Activated B cell treated with CpG ODN at 0.5 μM for 24 hours (primary cell): ENCODE measurements around the gene COL4A1. TPM values are rescaled to one million over a fixed set of nuclear protein-coding genes. Genes with fewer than 3 reads are reported as not detected.

ENCODE experiments used
- ATAC-seq: fragments of 200-7000 bp; cut with Tn5 transposase; one replicate; pipeline ENCODE4 v1.10.0; 2021; ENCODE audit warnings: low read depth, mild to moderate bottlenecking, moderate library complexity
- CTCF ChIA-PET: fragments of 350-600 bp; sonication (Branson Sonifier 250); formaldehyde crosslinking; loops from one replicate; lab custom pipeline; 2021; ENCODE audit warnings: antibody characterized with exemption; lab: Charles Lee
- POLR2A ChIA-PET: fragments of 350-600 bp; sonication (Branson Sonifier 250); formaldehyde crosslinking; loops from one replicate; lab custom pipeline; 2021; ENCODE audit warnings: antibody characterized with exemption; lab: Charles Lee
- DNase-seq: peaks from one replicate; pipeline ENCODE4 v3.0.0; 2022
- H3K27ac Mint-ChIP-seq: one replicate; pipeline ENCODE4 v1.8.0; 2020; ENCODE audit warnings: mixed read lengths
- H3K27me3 Mint-ChIP-seq: one replicate; pipeline ENCODE4 v1.8.0; 2021; ENCODE audit warnings: mixed read lengths
- H3K36me3 Mint-ChIP-seq: one replicate; pipeline ENCODE4 v1.8.0; 2021; ENCODE audit warnings: low read depth, mixed read lengths
- H3K4me1 Mint-ChIP-seq: one replicate; pipeline ENCODE4 v1.8.0; 2021; ENCODE audit warnings: mixed read lengths
- H3K4me3 Mint-ChIP-seq: one replicate; pipeline ENCODE4 v1.8.0; 2020; ENCODE audit warnings: mild to moderate bottlenecking, mixed read lengths
- H3K9me3 Mint-ChIP-seq: one replicate; pipeline ENCODE4 v1.8.0; 2020; ENCODE audit warnings: mixed read lengths
- intact Hi-C: fragments of 100-400 bp; cut with micrococcal nuclease; formaldehyde crosslinking; loops from one replicate; pipeline ENCODE4 v1.15.1; 2024
- total RNA-seq: library from RNA; stranded (reverse); gene quantifications from 2 replicates; pipeline ENCODE4 v1.2.3, GENCODE V29; 2022
- TF ChIP-seq, protein P1 (sequence below): fragments of 200-600 bp; IDR thresholded peaks from one replicate; pipeline ENCODE4 v1.8.0; 2022; ENCODE audit warnings: antibody characterized with exemption, mild to moderate bottlenecking

Gene COL4A1
- total RNA-seq, 1 donor from 2014 or later = not detected

DNA sequence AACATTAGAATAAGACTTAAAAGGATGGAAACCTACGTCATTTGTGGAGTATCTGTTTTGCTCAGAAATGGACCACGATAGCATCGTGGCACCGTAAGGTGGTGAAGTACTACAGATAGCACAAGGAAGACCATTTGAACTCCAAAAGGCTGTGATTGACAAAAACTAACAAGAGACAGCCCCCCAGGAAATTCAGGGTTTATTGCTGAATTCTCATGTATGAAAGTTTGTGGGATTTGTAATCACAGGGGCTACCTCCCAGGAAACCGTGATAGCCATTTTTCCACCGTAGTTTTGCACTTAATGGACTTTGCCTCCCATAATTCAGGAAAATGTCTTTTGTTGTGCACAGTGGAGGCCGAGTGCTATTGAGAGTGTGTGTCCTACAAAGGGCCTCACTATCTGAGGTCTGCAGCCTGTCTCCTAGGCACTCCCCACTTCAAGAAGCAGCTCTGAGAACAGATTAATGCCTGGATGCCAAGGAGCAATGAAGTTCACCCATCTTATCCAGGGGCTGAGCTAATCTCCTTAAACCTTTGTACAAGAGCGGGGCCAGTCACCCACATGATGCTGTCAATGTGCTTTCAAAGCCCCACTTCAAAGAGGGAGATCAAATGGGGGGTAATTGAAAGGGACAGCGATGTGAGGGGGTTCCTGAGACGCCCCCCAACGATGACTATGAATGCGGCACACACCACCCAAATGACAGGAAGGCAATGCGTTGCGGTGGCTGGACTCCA is 182.6 kb downstream of the COL4A1 start:
- TF ChIP-seq, protein P1, sequence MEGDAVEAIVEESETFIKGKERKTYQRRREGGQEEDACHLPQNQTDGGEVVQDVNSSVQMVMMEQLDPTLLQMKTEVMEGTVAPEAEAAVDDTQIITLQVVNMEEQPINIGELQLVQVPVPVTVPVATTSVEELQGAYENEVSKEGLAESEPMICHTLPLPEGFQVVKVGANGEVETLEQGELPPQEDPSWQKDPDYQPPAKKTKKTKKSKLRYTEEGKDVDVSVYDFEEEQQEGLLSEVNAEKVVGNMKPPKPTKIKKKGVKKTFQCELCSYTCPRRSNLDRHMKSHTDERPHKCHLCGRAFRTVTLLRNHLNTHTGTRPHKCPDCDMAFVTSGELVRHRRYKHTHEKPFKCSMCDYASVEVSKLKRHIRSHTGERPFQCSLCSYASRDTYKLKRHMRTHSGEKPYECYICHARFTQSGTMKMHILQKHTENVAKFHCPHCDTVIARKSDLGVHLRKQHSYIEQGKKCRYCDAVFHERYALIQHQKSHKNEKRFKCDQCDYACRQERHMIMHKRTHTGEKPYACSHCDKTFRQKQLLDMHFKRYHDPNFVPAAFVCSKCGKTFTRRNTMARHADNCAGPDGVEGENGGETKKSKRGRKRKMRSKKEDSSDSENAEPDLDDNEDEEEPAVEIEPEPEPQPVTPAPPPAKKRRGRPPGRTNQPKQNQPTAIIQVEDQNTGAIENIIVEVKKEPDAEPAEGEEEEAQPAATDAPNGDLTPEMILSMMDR = no peak
- Mint-ChIP-seq H3K27ac (no peak overlapping the region), H3K4me3 (no peak overlapping the region), H3K36me3 (no peaks in the 10 kb centered on the region), H3K27me3 (peaks cover 19% of the 10 kb centered on the region), H3K9me3 (no peaks in the 10 kb centered on the region), H3K4me1 (no peaks in the 10 kb centered on the region)
- intact Hi-C loops = no loop called here
- ChIA-PET CTCF (no interaction called here), POLR2A (no interaction called here)
- DNase-seq = no peak
- ATAC-seq = no peak

DNA sequence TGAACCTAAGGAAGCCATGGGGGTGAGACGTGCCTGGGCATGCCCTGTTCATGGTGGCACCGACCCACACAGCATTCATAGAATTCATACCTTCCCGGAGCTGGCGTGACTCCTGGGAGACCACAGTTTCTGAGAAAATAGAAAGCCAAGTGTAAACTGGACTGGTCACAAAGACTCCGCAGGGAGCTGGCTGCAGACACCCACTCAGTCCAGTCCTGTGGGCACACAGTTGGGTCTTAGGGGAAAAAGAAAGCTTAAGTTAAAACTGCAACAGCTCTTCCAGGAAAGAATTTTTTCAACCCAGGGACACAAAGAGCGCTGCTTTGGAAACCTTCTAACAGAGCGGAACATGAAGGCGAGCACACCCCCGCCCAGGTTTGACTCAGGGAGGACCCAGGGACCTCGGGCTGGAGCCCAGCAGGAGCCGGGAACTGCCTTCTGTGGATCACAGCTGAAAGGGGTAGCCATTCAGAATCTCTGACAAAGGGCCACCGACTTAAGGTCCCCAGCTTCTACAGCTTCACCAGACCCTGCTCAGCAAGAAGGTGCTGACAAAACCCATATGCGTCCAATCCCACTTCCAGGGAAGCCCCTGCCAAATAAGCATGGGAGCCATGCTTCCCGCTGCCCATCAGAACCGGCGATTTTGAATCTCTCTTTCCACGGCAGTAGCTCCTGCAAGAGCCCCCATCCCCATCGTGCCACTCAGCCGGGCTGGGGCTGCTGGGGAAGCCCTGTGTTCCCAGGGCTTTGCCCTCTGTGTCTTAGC is 183.7 kb downstream of the COL4A1 start:
- ChIA-PET POLR2A (no interaction called here), CTCF (no interaction called here)
- no peak for ATAC-seq
- H3K4me1 Mint-ChIP-seq = no peaks in the 10 kb centered on the region
- intact Hi-C loops = no loop called here
- H3K4me3 Mint-ChIP-seq = no peak overlapping the region
- no peaks in the 10 kb centered on the region for H3K36me3 Mint-ChIP-seq
- no peak for DNase-seq
- no peak overlapping the region for H3K27ac Mint-ChIP-seq
- TF ChIP-seq, protein P1 = no peak
- H3K27me3 Mint-ChIP-seq = peaks cover 19% of the 10 kb centered on the region
- no peaks in the 10 kb centered on the region for H3K9me3 Mint-ChIP-seq

DNA sequence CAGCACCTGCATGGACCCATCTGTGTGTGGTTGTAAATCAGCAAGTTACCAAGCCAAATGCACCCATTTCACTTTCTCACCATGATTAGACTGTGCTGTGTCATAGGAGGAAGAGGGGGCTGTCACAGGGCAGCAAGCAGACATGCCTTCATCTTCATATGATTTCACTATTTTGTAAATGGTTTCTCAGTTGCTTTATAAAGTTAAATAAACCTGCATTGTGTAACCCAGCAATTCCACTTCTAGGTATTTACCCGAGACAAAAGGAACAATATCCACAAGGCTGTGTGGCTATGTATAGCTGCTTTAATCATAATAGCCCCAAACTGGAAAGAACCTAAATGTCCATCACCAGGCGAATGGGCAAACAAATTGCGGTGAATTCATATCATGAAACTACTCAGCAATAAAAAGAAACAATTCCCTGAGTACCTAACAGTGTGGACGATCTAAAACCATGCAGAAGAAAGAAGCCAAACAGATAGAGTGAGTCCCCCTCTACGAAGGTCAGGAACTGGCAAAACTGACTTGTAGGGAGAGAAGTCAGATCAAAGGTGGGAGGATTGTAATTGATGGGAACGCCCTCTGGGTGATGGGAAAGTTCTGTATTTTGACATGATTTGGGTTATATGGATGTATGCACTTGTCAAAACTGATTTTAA is 185.4 kb downstream of the COL4A1 start:
- H3K27ac Mint-ChIP-seq = no peak overlapping the region
- H3K9me3 Mint-ChIP-seq = no peaks in the 10 kb centered on the region
- no peaks in the 10 kb centered on the region for H3K4me1 Mint-ChIP-seq
- no peaks in the 10 kb centered on the region for H3K36me3 Mint-ChIP-seq
- TF ChIP-seq, protein P1 = no peak
- ChIA-PET POLR2A (no interaction called here), CTCF (no interaction called here)
- intact Hi-C loops = no loop called here
- H3K27me3 Mint-ChIP-seq = peaks cover 14% of the 10 kb centered on the region
- ATAC-seq = no peak
- no peak for DNase-seq
- no peak overlapping the region for H3K4me3 Mint-ChIP-seq

DNA sequence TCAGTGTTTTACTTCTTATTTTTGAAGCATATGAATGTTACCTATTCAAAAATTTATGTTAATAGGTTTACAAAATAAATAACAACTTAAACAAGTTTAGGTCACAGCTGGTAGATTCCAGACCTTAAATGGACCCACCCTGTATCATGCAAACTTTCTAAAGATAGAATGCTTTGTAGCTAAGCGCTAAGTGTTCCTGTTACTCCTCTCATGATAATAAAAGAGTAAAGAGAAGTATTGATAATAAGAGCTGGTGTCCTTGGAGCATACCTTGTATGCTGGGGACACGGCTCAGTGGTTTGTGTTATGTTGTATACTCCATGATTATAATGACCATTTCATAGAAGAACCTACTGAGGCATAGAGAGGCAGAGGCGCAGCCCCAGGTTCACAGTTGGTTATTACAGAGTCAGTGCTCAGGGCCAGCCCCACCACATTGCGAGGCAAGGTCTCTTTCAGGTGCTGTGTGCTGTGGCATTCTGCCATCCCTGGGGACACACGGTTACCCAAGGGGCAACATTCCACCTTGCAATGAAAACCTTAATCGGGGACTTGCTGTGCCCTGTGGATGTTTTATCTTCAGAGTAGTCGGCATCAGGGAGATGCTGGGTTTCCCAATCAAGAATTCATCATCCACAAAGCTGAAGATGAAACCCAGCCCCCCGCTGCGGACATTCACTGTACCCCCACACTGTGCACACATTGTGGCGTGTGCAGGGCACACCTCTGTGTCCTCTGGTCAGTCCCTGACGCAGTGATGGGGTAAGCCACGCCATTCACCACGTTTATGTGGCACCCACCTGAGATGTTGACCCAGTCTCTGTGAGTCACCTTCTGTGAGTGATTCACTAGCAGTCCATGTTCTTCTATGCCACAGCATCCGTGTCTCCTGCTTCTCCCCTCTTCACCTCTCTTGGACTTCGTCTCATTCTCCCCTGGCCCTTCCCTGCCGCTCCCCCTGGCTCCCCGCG is 186.7 kb downstream of the COL4A1 start:
- no peaks in the 10 kb centered on the region for H3K4me1 Mint-ChIP-seq
- TF ChIP-seq, protein P1 = no peak
- H3K36me3 Mint-ChIP-seq = no peaks in the 10 kb centered on the region
- DNase-seq (no peak), ATAC-seq (no peak)
- no peak overlapping the region for H3K27ac Mint-ChIP-seq
- intact Hi-C loops = loop anchor here (5.0 kb wide), 1 partner anchor 1798 kb away; no protein-coding TSS in a partner anchor
- H3K9me3 Mint-ChIP-seq = no peaks in the 10 kb centered on the region
- H3K27me3 Mint-ChIP-seq = peaks cover 15% of the 10 kb centered on the region
- POLR2A ChIA-PET = no interaction called here
- CTCF ChIA-PET = no interaction called here
- H3K4me3 Mint-ChIP-seq = no peak overlapping the region
